ENCODE results near the gene UQCRC1.

DNA sequence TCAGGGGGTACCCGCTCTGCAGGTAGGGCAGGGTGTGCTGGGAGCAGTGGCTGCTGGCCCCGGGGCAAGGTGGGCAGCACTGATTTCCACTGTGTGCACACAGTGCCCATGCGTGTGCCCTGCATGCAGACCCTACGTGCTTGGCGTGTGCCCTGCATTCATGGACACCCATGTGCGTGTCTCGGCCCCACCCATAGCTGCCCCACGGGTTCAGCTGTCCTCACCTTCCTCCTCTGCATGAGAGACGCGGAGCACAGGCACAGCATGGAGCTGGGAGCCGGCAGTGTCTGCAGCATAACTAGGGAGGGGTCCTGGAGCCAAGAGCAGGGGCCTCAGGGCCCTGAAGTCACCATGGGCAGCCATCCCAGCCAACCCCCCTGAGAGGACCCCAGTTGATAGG is 44.3 kb downstream of the UQCRC1 start:
- TF ChIP-seq, protein P1, sequence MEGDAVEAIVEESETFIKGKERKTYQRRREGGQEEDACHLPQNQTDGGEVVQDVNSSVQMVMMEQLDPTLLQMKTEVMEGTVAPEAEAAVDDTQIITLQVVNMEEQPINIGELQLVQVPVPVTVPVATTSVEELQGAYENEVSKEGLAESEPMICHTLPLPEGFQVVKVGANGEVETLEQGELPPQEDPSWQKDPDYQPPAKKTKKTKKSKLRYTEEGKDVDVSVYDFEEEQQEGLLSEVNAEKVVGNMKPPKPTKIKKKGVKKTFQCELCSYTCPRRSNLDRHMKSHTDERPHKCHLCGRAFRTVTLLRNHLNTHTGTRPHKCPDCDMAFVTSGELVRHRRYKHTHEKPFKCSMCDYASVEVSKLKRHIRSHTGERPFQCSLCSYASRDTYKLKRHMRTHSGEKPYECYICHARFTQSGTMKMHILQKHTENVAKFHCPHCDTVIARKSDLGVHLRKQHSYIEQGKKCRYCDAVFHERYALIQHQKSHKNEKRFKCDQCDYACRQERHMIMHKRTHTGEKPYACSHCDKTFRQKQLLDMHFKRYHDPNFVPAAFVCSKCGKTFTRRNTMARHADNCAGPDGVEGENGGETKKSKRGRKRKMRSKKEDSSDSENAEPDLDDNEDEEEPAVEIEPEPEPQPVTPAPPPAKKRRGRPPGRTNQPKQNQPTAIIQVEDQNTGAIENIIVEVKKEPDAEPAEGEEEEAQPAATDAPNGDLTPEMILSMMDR (IDR thresholded peaks at IDR 0.05; ENCODE audit: low read depth, low read length, poor library complexity, severe bottlenecking) = no peak
- no peak for TF ChIP-seq EZH2phosphoT487 (IDR thresholded peaks at IDR 0.05; ENCODE audit: borderline replicate concordance, low read length)
